WTC11 (cell line): ENCODE results near the gene HFE. TPM values are rescaled to one million over a fixed set of nuclear protein-coding genes. Genes with fewer than 3 reads are reported as not detected.
A peak's percentile ranks its signal among the peaks of the same experiment; 100 is the strongest.

ENCODE experiments used
- ATAC-seq: fragments of 200-7000 bp; cut with Tn5 transposase; 2 replicates; pipeline ENCODE4 v1.10.0; 2021; ENCODE audit warnings: mild to moderate bottlenecking, moderate library complexity
- CTCF ChIA-PET: fragments of 300-600 bp; sonication (Branson Sonifier 250); formaldehyde crosslinking; loops from one replicate; lab custom pipeline; 2021; ENCODE audit warnings: antibody characterized with exemption; lab: Charles Lee
- POLR2A ChIA-PET: fragments of 350-600 bp; sonication (Branson Sonifier 250); formaldehyde crosslinking; loops from one replicate; lab custom pipeline; 2021; ENCODE audit warnings: antibody characterized with exemption; lab: Charles Lee
- DNase-seq: peaks from one replicate; pipeline ENCODE4 v3.0.0; 2021; ENCODE audit warnings: low spot score
- H3K27ac Mint-ChIP-seq: 2 replicates; pipeline ENCODE4 v1.8.0; 2021; ENCODE audit warnings: mixed read lengths
- H3K27me3 Mint-ChIP-seq: 2 replicates; pipeline ENCODE4 v1.8.0; 2021; ENCODE audit warnings: low read depth, mild to moderate bottlenecking, moderate library complexity, mixed read lengths
- H3K36me3 Mint-ChIP-seq: 2 replicates; pipeline ENCODE4 v1.8.0; 2021; ENCODE audit warnings: mixed read lengths
- H3K4me1 Mint-ChIP-seq: 2 replicates; pipeline ENCODE4 v1.8.0; 2022; ENCODE audit warnings: mixed read lengths
- H3K4me3 Mint-ChIP-seq: 2 replicates; pipeline ENCODE4 v1.8.0; 2021; ENCODE audit warnings: mild to moderate bottlenecking, moderate library complexity, mixed read lengths
- H3K9me3 Mint-ChIP-seq: 2 replicates; pipeline ENCODE4 v1.8.0; 2021; ENCODE audit warnings: mixed read lengths
- CBFB ChIP-seq: sonication (generic); formaldehyde crosslinking; IDR thresholded peaks from 2 replicates; pipeline ENCODE4 v1.8.1; 2022; ENCODE audit warnings: mild to moderate bottlenecking, low read depth, missing genetic modification reagents
- FOXP1 ChIP-seq: sonication (generic); formaldehyde crosslinking; IDR thresholded peaks from 2 replicates; pipeline ENCODE4 v1.8.0; 2022; ENCODE audit warnings: missing genetic modification reagents, mild to moderate bottlenecking, moderate library complexity, borderline replicate concordance
- GTF2I ChIP-seq: fragments of 250-450 bp; sonication (Bioruptor Pico); conservative IDR thresholded peaks from 2 replicates; pipeline ENCODE4 v1.4.0; 2021; ENCODE audit warnings: mild to moderate bottlenecking
- KAT7 ChIP-seq: sonication (generic); formaldehyde crosslinking; IDR thresholded peaks from 2 replicates; pipeline ENCODE4 v1.8.1; 2023; ENCODE audit warnings: missing genetic modification reagents, mild to moderate bottlenecking, borderline replicate concordance
- NFATC4 ChIP-seq: fragments of 250-450 bp; sonication (Bioruptor Pico); IDR thresholded peaks from 2 replicates; pipeline ENCODE4 v1.9.0; 2021; ENCODE audit warnings: mild to moderate bottlenecking
- NR1H2 ChIP-seq: sonication (generic); formaldehyde crosslinking; IDR thresholded peaks from 2 replicates; pipeline ENCODE4 v1.9.0; 2021; ENCODE audit warnings: mild to moderate bottlenecking, moderate library complexity, missing genetic modification reagents
- TCF7 ChIP-seq: sonication (generic); formaldehyde crosslinking; IDR thresholded peaks from 2 replicates; pipeline ENCODE4 v1.8.0; 2022; ENCODE audit warnings: mild to moderate bottlenecking, low read depth, missing genetic modification reagents, moderate library complexity
- TP53 ChIP-seq: sonication (generic); formaldehyde crosslinking; IDR thresholded peaks from 2 replicates; pipeline ENCODE4 v1.8.1; 2023; ENCODE audit warnings: mild to moderate bottlenecking, missing genetic modification reagents
- ZNF121 ChIP-seq: sonication (generic); formaldehyde crosslinking; IDR thresholded peaks from 2 replicates; pipeline ENCODE4 v1.8.0; 2023; ENCODE audit warnings: missing genetic modification reagents
- ZNF138 ChIP-seq: sonication (generic); formaldehyde crosslinking; conservative IDR thresholded peaks from 2 replicates; pipeline ENCODE4 v1.8.1; 2022; ENCODE audit warnings: mild to moderate bottlenecking, moderate library complexity, missing genetic modification reagents
- ZNF263 ChIP-seq: sonication (generic); formaldehyde crosslinking; IDR thresholded peaks from 2 replicates; pipeline ENCODE4 v1.8.1; 2022; ENCODE audit warnings: low read depth, mild to moderate bottlenecking, moderate library complexity, missing genetic modification reagents
- ZNF416 ChIP-seq: fragments of 250-450 bp; sonication (Bioruptor Pico); IDR thresholded peaks from 2 replicates; pipeline ENCODE4 v1.9.0; 2021; ENCODE audit warnings: mild to moderate bottlenecking, inconsistent platforms
- total RNA-seq: library from RNA; stranded (reverse); gene quantifications from 3 replicates; pipeline ENCODE4 v1.2.3, GENCODE V29; 2021
- TF ChIP-seq, protein P1 (sequence below): sonication (generic); formaldehyde crosslinking; IDR thresholded peaks from 2 replicates; pipeline ENCODE4 v1.8.1; 2023; ENCODE audit warnings: mild to moderate bottlenecking, missing genetic modification reagents, moderate library complexity
- TF ChIP-seq, protein P2 (sequence below): sonication (generic); formaldehyde crosslinking; IDR thresholded peaks from 2 replicates; pipeline ENCODE4 v1.8.0; 2023; ENCODE audit warnings: missing genetic modification reagents
- TF ChIP-seq, protein P3 (sequence below): sonication (generic); formaldehyde crosslinking; IDR thresholded peaks from 2 replicates; pipeline ENCODE4 v1.8.0; 2022; ENCODE audit warnings: mild to moderate bottlenecking, missing genetic modification reagents
- TF ChIP-seq, protein P4 (sequence below): fragments of 250-450 bp; sonication (Bioruptor Pico); IDR thresholded peaks from 2 replicates; pipeline ENCODE4 v1.8.0; 2021; ENCODE audit warnings: mild to moderate bottlenecking
- TF ChIP-seq, protein P5 (sequence below): sonication (generic); formaldehyde crosslinking; IDR thresholded peaks from 2 replicates; pipeline ENCODE4 v1.8.1; 2023; ENCODE audit warnings: mild to moderate bottlenecking, missing genetic modification reagents
- TF ChIP-seq, protein P6 (sequence below): fragments of 250-450 bp; sonication (Bioruptor Pico); conservative IDR thresholded peaks from 2 replicates; pipeline ENCODE4 v1.9.0; 2021; ENCODE audit warnings: mild to moderate bottlenecking

Gene HFE
- total RNA-seq, 1 experiment from 2014 or later, result 1.9 TPM

DNA sequence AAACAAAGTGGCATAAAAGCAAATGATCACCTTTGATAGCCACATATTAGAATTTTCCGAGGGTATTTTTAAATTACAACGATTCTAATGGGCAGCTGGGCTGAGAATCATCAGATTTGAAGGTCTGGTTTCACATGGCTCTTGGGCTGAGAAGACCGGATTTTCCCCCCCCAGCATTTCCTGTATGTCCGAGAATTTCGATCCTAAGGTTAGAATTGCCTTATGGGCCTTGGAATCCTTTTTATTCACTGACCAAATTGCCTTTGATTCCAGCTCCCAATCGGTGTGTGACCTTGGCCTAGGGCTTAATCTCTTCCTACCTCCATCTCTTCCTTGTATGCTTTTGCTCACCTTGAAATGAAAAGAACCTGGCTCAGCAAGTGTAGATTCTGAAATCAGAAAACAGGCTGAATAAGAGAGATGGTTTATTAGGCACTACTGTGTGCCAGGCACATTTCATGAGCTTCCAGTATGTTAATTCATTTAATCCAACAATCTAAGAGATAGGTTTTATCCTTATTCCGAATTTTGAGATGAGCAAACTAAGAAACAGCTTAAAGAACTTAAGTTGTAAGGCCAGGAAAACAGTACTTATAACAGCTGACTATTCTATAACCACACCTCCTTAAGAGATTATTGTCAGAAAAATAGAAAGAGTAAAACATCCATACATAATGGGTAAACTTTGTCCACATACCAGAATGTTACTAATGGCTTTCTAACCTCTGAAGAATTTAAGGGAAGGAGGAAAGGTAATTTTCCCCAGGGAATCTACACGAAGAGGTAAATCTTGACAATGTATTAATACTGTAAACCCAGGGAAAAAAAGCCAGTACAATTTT lies 39.4 kb downstream of the HFE start:
- ChIA-PET CTCF (no interaction called here), POLR2A (interaction anchor here (0.5 to 8.3 kb wide), 18 partner anchors 9 to 1767 kb away, joined by 3 to 563 read pairs (median 44); a partner anchor contains a TSS)
- ATAC-seq (no peak), DNase-seq (no peak)
- H3K4me3 Mint-ChIP-seq, result peak overlapping the region; percentile 95
- H3K27me3 Mint-ChIP-seq, result no peaks in the 10 kb centered on the region
- TF ChIP-seq TP53 (CRISPR knock-in tag), result no peak
- TF ChIP-seq, protein P1, sequence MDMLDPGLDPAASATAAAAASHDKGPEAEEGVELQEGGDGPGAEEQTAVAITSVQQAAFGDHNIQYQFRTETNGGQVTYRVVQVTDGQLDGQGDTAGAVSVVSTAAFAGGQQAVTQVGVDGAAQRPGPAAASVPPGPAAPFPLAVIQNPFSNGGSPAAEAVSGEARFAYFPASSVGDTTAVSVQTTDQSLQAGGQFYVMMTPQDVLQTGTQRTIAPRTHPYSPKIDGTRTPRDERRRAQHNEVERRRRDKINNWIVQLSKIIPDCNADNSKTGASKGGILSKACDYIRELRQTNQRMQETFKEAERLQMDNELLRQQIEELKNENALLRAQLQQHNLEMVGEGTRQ (CRISPR knock-in tag), result no peak
- no peak for TF ChIP-seq ZNF416 (CRISPR knock-in tag)
- no peak for TF ChIP-seq KAT7 (CRISPR knock-in tag)
- TF ChIP-seq, protein P2, sequence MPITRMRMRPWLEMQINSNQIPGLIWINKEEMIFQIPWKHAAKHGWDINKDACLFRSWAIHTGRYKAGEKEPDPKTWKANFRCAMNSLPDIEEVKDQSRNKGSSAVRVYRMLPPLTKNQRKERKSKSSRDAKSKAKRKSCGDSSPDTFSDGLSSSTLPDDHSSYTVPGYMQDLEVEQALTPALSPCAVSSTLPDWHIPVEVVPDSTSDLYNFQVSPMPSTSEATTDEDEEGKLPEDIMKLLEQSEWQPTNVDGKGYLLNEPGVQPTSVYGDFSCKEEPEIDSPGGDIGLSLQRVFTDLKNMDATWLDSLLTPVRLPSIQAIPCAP, result no peak
- no peak for TF ChIP-seq ZNF121 (CRISPR knock-in tag)
- TF ChIP-seq, protein P3, sequence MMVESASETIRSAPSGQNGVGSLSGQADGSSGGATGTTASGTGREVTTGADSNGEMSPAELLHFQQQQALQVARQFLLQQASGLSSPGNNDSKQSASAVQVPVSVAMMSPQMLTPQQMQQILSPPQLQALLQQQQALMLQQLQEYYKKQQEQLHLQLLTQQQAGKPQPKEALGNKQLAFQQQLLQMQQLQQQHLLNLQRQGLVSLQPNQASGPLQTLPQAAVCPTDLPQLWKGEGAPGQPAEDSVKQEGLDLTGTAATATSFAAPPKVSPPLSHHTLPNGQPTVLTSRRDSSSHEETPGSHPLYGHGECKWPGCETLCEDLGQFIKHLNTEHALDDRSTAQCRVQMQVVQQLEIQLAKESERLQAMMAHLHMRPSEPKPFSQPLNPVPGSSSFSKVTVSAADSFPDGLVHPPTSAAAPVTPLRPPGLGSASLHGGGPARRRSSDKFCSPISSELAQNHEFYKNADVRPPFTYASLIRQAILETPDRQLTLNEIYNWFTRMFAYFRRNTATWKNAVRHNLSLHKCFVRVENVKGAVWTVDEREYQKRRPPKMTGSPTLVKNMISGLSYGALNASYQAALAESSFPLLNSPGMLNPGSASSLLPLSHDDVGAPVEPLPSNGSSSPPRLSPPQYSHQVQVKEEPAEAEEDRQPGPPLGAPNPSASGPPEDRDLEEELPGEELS, result no peak
- TF ChIP-seq, protein P4, sequence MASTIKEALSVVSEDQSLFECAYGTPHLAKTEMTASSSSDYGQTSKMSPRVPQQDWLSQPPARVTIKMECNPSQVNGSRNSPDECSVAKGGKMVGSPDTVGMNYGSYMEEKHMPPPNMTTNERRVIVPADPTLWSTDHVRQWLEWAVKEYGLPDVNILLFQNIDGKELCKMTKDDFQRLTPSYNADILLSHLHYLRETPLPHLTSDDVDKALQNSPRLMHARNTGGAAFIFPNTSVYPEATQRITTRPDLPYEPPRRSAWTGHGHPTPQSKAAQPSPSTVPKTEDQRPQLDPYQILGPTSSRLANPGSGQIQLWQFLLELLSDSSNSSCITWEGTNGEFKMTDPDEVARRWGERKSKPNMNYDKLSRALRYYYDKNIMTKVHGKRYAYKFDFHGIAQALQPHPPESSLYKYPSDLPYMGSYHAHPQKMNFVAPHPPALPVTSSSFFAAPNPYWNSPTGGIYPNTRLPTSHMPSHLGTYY (CRISPR knock-in tag), result no peak
- TF ChIP-seq FOXP1 (CRISPR knock-in tag), result no peak
- TF ChIP-seq, protein P5, sequence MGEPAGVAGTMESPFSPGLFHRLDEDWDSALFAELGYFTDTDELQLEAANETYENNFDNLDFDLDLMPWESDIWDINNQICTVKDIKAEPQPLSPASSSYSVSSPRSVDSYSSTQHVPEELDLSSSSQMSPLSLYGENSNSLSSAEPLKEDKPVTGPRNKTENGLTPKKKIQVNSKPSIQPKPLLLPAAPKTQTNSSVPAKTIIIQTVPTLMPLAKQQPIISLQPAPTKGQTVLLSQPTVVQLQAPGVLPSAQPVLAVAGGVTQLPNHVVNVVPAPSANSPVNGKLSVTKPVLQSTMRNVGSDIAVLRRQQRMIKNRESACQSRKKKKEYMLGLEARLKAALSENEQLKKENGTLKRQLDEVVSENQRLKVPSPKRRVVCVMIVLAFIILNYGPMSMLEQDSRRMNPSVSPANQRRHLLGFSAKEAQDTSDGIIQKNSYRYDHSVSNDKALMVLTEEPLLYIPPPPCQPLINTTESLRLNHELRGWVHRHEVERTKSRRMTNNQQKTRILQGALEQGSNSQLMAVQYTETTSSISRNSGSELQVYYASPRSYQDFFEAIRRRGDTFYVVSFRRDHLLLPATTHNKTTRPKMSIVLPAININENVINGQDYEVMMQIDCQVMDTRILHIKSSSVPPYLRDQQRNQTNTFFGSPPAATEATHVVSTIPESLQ (CRISPR knock-in tag), result no peak
- TF ChIP-seq GTF2I (CRISPR knock-in tag), result no peak
- no peak for TF ChIP-seq NFATC4 (CRISPR knock-in tag)
- TF ChIP-seq ZNF263 (CRISPR knock-in tag), result no peak
- no peak for TF ChIP-seq TCF7 (CRISPR knock-in tag)
- TF ChIP-seq, protein P6, sequence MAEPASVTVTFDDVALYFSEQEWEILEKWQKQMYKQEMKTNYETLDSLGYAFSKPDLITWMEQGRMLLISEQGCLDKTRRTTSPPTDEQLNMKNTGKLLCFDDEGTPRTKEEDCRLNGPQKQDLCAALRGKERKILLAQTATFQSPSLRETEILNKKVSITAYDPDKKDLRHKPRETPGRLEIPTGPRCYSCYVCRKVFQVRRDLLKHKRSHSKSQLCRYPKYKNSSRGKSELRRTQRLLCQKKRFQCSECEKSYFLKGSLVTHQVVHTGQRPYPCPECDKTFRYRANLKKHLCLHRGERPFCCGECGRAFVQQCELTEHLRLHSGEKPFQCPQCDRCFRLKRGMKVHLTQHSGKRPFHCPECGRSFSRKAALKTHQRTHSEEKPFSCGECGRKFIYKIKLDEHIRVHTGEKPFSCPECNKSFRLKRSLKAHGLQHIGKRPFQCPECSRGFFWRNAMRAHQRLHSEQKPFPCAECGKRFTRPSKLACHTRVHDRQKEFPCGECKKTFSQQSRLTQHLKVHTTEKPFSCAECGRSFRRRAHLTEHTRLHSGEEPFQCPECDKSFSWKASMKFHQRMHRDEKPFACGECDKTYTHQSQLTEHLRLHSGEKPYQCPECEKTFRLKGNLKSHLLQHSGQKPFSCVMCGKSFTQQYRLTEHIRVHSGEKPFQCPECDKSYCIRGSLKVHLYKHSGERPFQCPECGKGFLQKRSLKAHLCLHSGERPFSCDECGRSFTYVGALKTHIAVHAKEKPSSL (CRISPR knock-in tag), result no peak
- no peak for TF ChIP-seq NR1H2
- no peak for TF ChIP-seq CBFB (CRISPR knock-in tag)
- TF ChIP-seq ZNF138 (CRISPR knock-in tag), result no peak
- peak overlapping the region; percentile 99 for H3K27ac Mint-ChIP-seq
- H3K36me3 Mint-ChIP-seq, result peaks cover 42% of the 10 kb centered on the region
- no peaks in the 10 kb centered on the region for H3K9me3 Mint-ChIP-seq
- H3K4me1 Mint-ChIP-seq, result peaks cover 38% of the 10 kb centered on the region
